Lower leg skin (tissue), 4 donors: ENCODE data around the gene MCHR1. TPM values are rescaled to one million over a fixed set of nuclear protein-coding genes. Genes with fewer than 3 reads are reported as not detected.
"Not testable (repeated sequence)": the region's sequence is repeated elsewhere in the genome, so short reads cannot be mapped to it uniquely, and the experiment has no call there.

Experiments used
- DNase-seq, 2 donors: peaks; one replicate each; pipeline ENCODE4 v3.0.0-alpha.2; 2019; ENCODE audit warnings: low spot score in 2 of 2
- H3K4me3 ChIP-seq: fragments of 200-600 bp; sonication (generic); 2 replicates; pipeline ENCODE4 v1.5.1; 2017; ENCODE audit warnings: mild to moderate bottlenecking, low read depth; ENCODE audit not compliant: poor library complexity, severe bottlenecking
- CTCF ChIP-seq, 3 donors: fragments of 450-650 bp; IDR thresholded peaks; one replicate each; pipeline ENCODE4 v1.5.1; 2016; ENCODE audit warnings: antibody characterized with exemption in 3 of 3, mild to moderate bottlenecking in 3 of 3, moderate library complexity in 2 of 3
- POLR2A ChIP-seq, 2 donors: fragments of 450-650 bp; IDR thresholded peaks; one replicate each; pipeline ENCODE4 v1.6.1; 2016 to 2017; ENCODE audit warnings: antibody characterized with exemption in 2 of 2, mild to moderate bottlenecking in 1 of 2, moderate library complexity in 1 of 2
- WGBS, 2 donors: methylation state at CpG; one replicate each; pipeline ENCODE4 v1.1.5; 2018; 5-methylcytosine and 5-hydroxymethylcytosine counted together
- intact Hi-C: fragments of 100-400 bp; cut with DNase I; formaldehyde crosslinking; loops from one replicate; pipeline ENCODE4 v1.15.0; 2023; ENCODE audit warnings: low total_unique reads
- total RNA-seq, 4 donors: library from RNA; depleted of rRNA; stranded (reverse); fragments of >200 nt; gene quantifications; one replicate each; pipeline ENCODE4 v1.1.0, GENCODE V29; 2016

The MCHR1 gene
- total RNA-seq, 4 donors from 2014 or later = 0.19 to 0.58 (median 0.41) TPM

- 89 to 91% methylated on average over 9 of the region's 9 CpGs for WGBS, 2 donors
- intact Hi-C loops = loop anchor here (10.0 kb wide), 1 partner anchor 51 kb away; no protein-coding TSS in a partner anchor
- no peak overlapping the region for H3K4me3 ChIP-seq
- TF ChIP-seq CTCF (IDR thresholded peaks at IDR 0.05) = no peak
- TF ChIP-seq POLR2A (IDR thresholded peaks at IDR 0.05) = no peak
- DNase-seq = no peak
Measured at GRCh38 chr22:40653361-40653760, 25.9 kb upstream of the MCHR1 start.

GRCh38 chr22:40654522-40655167 is 24.6 kb upstream of the MCHR1 start:
- H3K4me3 ChIP-seq = no peak overlapping the region
- no peak for DNase-seq
- TF ChIP-seq POLR2A (IDR thresholded peaks at IDR 0.05) (no peak), CTCF (IDR thresholded peaks at IDR 0.05) (no peak)
- 16 to 24% methylated on average over 11 of the region's 11 CpGs for WGBS, 2 donors
- intact Hi-C loops = loop anchor here (10.0 kb wide), 1 partner anchor 50 kb away; no protein-coding TSS in a partner anchor

- 97 to 98% methylated on average over 3 of the region's 3 CpGs for WGBS, 2 donors
- not testable (repeated sequence) for DNase-seq, H3K4me3 ChIP-seq
- intact Hi-C loops = loop anchor here (10.0 kb wide), 1 partner anchor 49 kb away; no protein-coding TSS in a partner anchor
Measured at GRCh38 chr22:40655941-40656340, 23.3 kb upstream of the MCHR1 start.

- WGBS, 2 donors = 87 to 90% methylated on average over 10 of the region's 10 CpGs
Measured at GRCh38 chr22:40656651-40657050, 22.6 kb upstream of the MCHR1 start.

GRCh38 chr22:40659166-40659565 is 20.1 kb upstream of the MCHR1 start:
- no peak overlapping the region for H3K4me3 ChIP-seq
- intact Hi-C loops = loop anchor here (10.0 kb wide), 1 partner anchor 46 kb away; no protein-coding TSS in a partner anchor
- 86 to 92% methylated on average over 6 of the region's 6 CpGs for WGBS, 2 donors
- no peak for TF ChIP-seq CTCF (IDR thresholded peaks at IDR 0.05)
- no peak for TF ChIP-seq POLR2A (IDR thresholded peaks at IDR 0.05)
- DNase-seq = no peak

More at GRCh38 chr22:40656651-40657050, 22.6 kb upstream of the MCHR1 start:
- intact Hi-C loops = loop anchor here (10.0 kb wide), 1 partner anchor 48 kb away; no protein-coding TSS in a partner anchor
- DNase-seq, H3K4me3 ChIP-seq: not testable (repeated sequence)

GRCh38 chr22:40660730-40661129 is 18.6 kb upstream of the MCHR1 start:
- DNase-seq = no peak
- intact Hi-C loops = no loop called here
- TF ChIP-seq CTCF (IDR thresholded peaks at IDR 0.05) (no peak), POLR2A (IDR thresholded peaks at IDR 0.05) (no peak)
- no peak overlapping the region for H3K4me3 ChIP-seq
- WGBS, 2 donors = 83 to 90% methylated on average over 3 of the region's 3 CpGs

GRCh38 chr22:40661671-40662070 is 17.6 kb upstream of the MCHR1 start:
- DNase-seq = no peak
- intact Hi-C loops = no loop called here
- WGBS, 2 donors = 80 to 84% methylated on average over 7 of the region's 7 CpGs
- no peak overlapping the region for H3K4me3 ChIP-seq
- TF ChIP-seq POLR2A (IDR thresholded peaks at IDR 0.05) = no peak
- no peak for TF ChIP-seq CTCF (IDR thresholded peaks at IDR 0.05)
